ENCODE results near the gene FMN1.
A peak's percentile ranks its signal among the peaks of the same experiment; 100 is the strongest.

Gene FMN1

GRCh38 chr15:32824777-32825176, 369.7 kb downstream of the FMN1 start:
- Mint-ChIP-seq H3K9me3 (no peaks in the 10 kb centered on the region), H3K4me1 (peaks cover 12% of the 10 kb centered on the region), H3K27me3 (ENCODE audit: low read depth) (no peaks in the 10 kb centered on the region), H3K4me3 (no peak overlapping the region), H3K27ac (no peak overlapping the region), H3K36me3 (ENCODE audit: low read depth) (no peaks in the 10 kb centered on the region)
- TF ChIP-seq CTCF (IDR thresholded peaks at IDR 0.05; ENCODE audit: unreplicated experiment in 3 of 3) = no peak

- no peaks in the 10 kb centered on the region for H3K36me3 Mint-ChIP-seq (ENCODE audit: low read depth)
Measured at GRCh38 chr15:32823750-32824149, 370.8 kb downstream of the FMN1 start.

GRCh38 chr15:32822739-32823138, 371.8 kb downstream of the FMN1 start:
- Mint-ChIP-seq H3K4me3 (no peak overlapping the region), H3K4me1 (peaks cover 19% of the 10 kb centered on the region)
- no peak for TF ChIP-seq CTCF (IDR thresholded peaks at IDR 0.05; ENCODE audit: unreplicated experiment in 3 of 3)

More at GRCh38 chr15:32823750-32824149, 370.8 kb downstream of the FMN1 start:
- TF ChIP-seq CTCF (IDR thresholded peaks at IDR 0.05; ENCODE audit: unreplicated experiment in 3 of 3) = no peak
- Mint-ChIP-seq H3K27ac (no peak overlapping the region), H3K27me3 (ENCODE audit: low read depth) (no peaks in the 10 kb centered on the region), H3K9me3 (no peaks in the 10 kb centered on the region), H3K4me3 (no peak overlapping the region), H3K4me1 (peaks cover 17% of the 10 kb centered on the region)

GRCh38 chr15:32819448-32819847, 375.1 kb downstream of the FMN1 start:
- Mint-ChIP-seq H3K9me3 (no peaks in the 10 kb centered on the region), H3K4me1 (peaks cover 19% of the 10 kb centered on the region), H3K4me3 (peak overlapping the region; percentile 13 to 54 (median 21)), H3K27ac (peak overlapping the region; percentile 27 to 87 (median 32)), H3K27me3 (ENCODE audit: low read depth) (peaks cover 6% of the 10 kb centered on the region), H3K36me3 (ENCODE audit: low read depth) (no peaks in the 10 kb centered on the region)
- no peak for TF ChIP-seq CTCF (IDR thresholded peaks at IDR 0.05; ENCODE audit: unreplicated experiment in 3 of 3)

More at GRCh38 chr15:32822739-32823138, 371.8 kb downstream of the FMN1 start:
- Mint-ChIP-seq H3K36me3 (ENCODE audit: low read depth) (no peaks in the 10 kb centered on the region), H3K9me3 (no peaks in the 10 kb centered on the region), H3K27ac (no peak overlapping the region), H3K27me3 (ENCODE audit: low read depth) (no peaks in the 10 kb centered on the region)

GRCh38 chr15:32818758-32819447, 375.6 kb downstream of the FMN1 start:
- Mint-ChIP-seq H3K9me3 (no peaks in the 10 kb centered on the region), H3K36me3 (ENCODE audit: low read depth) (no peaks in the 10 kb centered on the region), H3K27ac (peak overlapping the region; percentile 27 to 87 (median 32)), H3K27me3 (ENCODE audit: low read depth) (peaks cover 6% of the 10 kb centered on the region), H3K4me1 (peaks cover 19% of the 10 kb centered on the region), H3K4me3 (peak overlapping the region; percentile 13 to 54 (median 21))
- no peak for TF ChIP-seq CTCF (IDR thresholded peaks at IDR 0.05; ENCODE audit: unreplicated experiment in 3 of 3)

- Mint-ChIP-seq H3K9me3 (no peaks in the 10 kb centered on the region), H3K36me3 (ENCODE audit: low read depth) (no peaks in the 10 kb centered on the region), H3K27me3 (ENCODE audit: low read depth) (peaks cover 6% of the 10 kb centered on the region), H3K4me3 (no peak overlapping the region), H3K4me1 (peaks cover 19% of the 10 kb centered on the region), H3K27ac (no peak overlapping the region)
- TF ChIP-seq CTCF (IDR thresholded peaks at IDR 0.05; ENCODE audit: unreplicated experiment in 3 of 3) = no peak
Measured at GRCh38 chr15:32817577-32817976, 376.9 kb downstream of the FMN1 start.

All from nephron (organoid).